SK-N-SH (cell line): ENCODE measurements around the gene PHAF1. TPM values are rescaled to one million over a fixed set of nuclear protein-coding genes. Genes with fewer than 3 reads are reported as not detected.
A peak's percentile ranks its signal among the peaks of the same experiment; 100 is the strongest.

Source experiments
- CTCF ChIA-PET: fragments of 300-600, 350-600 bp; formaldehyde crosslinking; extraction: SDS; loops from one replicate; lab custom pipeline; 2021; lab: Yijun Ruan, JAX
- POLR2A ChIA-PET: fragments of 350-600 bp; sonication (Branson Sonifier 250); formaldehyde crosslinking; extraction: SDS; loops from one replicate; lab custom pipeline; 2020; ENCODE audit warnings: antibody characterized with exemption, inconsistent platforms; lab: Yijun Ruan, JAX
- DNase-seq: peaks from one replicate; pipeline ENCODE4 v3.0.0; 2012
- H2AFZ ChIP-seq: fragments of 200-600 bp; sonication (generic); 2 replicates; pipeline ENCODE4 v1.8.1; 2016; ENCODE audit warnings: antibody characterized with exemption, mild to moderate bottlenecking, low read depth
- H3F3A ChIP-seq: fragments of 200-600 bp; sonication (generic); replicated peaks from 2 replicates; pipeline ENCODE3; 2016; ENCODE audit warnings: antibody characterized with exemption, mild to moderate bottlenecking; ENCODE audit not compliant: insufficient read depth
- H3K27ac ChIP-seq, 2 experiments: fragments of 200-500 bp in 1 of 2; fragments of 200-600 bp in 1 of 2; sonication (Bioruptor generic) in 1 of 2; sonication (generic), shearing (Covaris generic) in 1 of 2; 2 replicates each; pipeline versions ENCODE4 v1.5.1 to v1.6.1; 2014 to 2016; ENCODE audit warnings: low read depth in 2 of 2, inconsistent platforms in 1 of 2, low read length in 1 of 2, mild to moderate bottlenecking in 1 of 2, mixed read lengths in 1 of 2
- H3K27me3 ChIP-seq: fragments of 200-600 bp; sonication (generic), shearing (Covaris generic); 2 replicates; pipeline ENCODE4 v1.6.1; 2016; ENCODE audit warnings: mixed run types; ENCODE audit not compliant: insufficient read depth
- H3K36me3 ChIP-seq, 2 experiments: fragments of 200-500 bp in 1 of 2; fragments of 200-600 bp in 1 of 2; sonication (Bioruptor generic) in 1 of 2; sonication (generic) in 1 of 2; replicated peaks in 1 of 2; 2 replicates each; pipeline versions ENCODE3 to v1.5.1; 2014 to 2016; ENCODE audit warnings: low read length in 1 of 2, mild to moderate bottlenecking in 1 of 2; ENCODE audit not compliant: insufficient read depth in 2 of 2, control insufficient read depth in 1 of 2
- H3K4me1 ChIP-seq, 2 experiments: fragments of 200-500 bp in 1 of 2; fragments of 200-600 bp in 1 of 2; sonication (Bioruptor generic) in 1 of 2; sonication (generic), shearing (Covaris generic) in 1 of 2; 2 replicates each; pipeline versions ENCODE4 v1.5.1 to v1.6.1; 2014 to 2016; ENCODE audit warnings: low read depth in 1 of 2, low read length in 1 of 2, mixed run types in 1 of 2; ENCODE audit not compliant: insufficient read depth in 2 of 2, control insufficient read depth in 1 of 2
- H3K4me2 ChIP-seq: fragments of 200-600 bp; sonication (generic), shearing (Covaris generic); 2 replicates; pipeline ENCODE4 v1.6.1; 2017; ENCODE audit warnings: mixed run types
- H3K4me3 ChIP-seq, 2 experiments: fragments of 200-500 bp in 1 of 2; fragments of 200-600 bp in 1 of 2; sonication (Bioruptor generic) in 1 of 2; sonication (generic), shearing (Covaris generic) in 1 of 2; 2 replicates each; pipeline versions ENCODE4 v1.5.1 to v1.8.1; 2014 to 2016; ENCODE audit warnings: low read depth in 2 of 2, inconsistent platforms in 1 of 2, low read length in 1 of 2, mild to moderate bottlenecking in 1 of 2, mixed read lengths in 1 of 2, moderate library complexity in 1 of 2
- H3K79me2 ChIP-seq: fragments of 200-600 bp; sonication (generic); 2 replicates; pipeline ENCODE4 v1.8.1; 2017; ENCODE audit warnings: mild to moderate bottlenecking; ENCODE audit not compliant: insufficient read depth
- H3K9ac ChIP-seq: fragments of 200-600 bp; sonication (generic); 2 replicates; pipeline ENCODE4 v1.6.1; 2017; ENCODE audit warnings: mixed run types
- H3K9me2 ChIP-seq: fragments of 200-600 bp; sonication (generic); 2 replicates; pipeline ENCODE4 v1.6.1; 2017; ENCODE audit warnings: mixed run types
- H3K9me3 ChIP-seq: fragments of 200-600 bp; sonication (generic); 2 replicates; pipeline ENCODE4 v1.6.1; 2017; ENCODE audit warnings: mixed run types, mild to moderate bottlenecking, moderate library complexity
- H4K20me1 ChIP-seq: fragments of 200-600 bp; sonication (generic); 2 replicates; pipeline ENCODE4 v1.6.1; 2017; ENCODE audit warnings: mild to moderate bottlenecking, mixed run types; ENCODE audit not compliant: insufficient read depth
- ELF1 ChIP-seq: IDR thresholded peaks from 2 replicates; pipeline ENCODE4 v1.4.0; 2012
- FOSL2 ChIP-seq: IDR thresholded peaks from 2 replicates; pipeline ENCODE4 v1.4.0; 2012; ENCODE audit warnings: low read depth, mild to moderate bottlenecking, moderate library complexity, borderline replicate concordance
- IRF3 ChIP-seq: fragments of 150-350 bp; IDR thresholded peaks from 2 replicates; pipeline ENCODE4 v1.6.1; 2016; ENCODE audit warnings: mild to moderate bottlenecking, low read depth, low read length
- JUND ChIP-seq: IDR thresholded peaks from 2 replicates; pipeline ENCODE4 v1.4.0; 2012
- MEF2A ChIP-seq: IDR thresholded peaks from 2 replicates; pipeline ENCODE4 v1.4.0; 2012; ENCODE audit warnings: low read depth, borderline replicate concordance
- NFIC ChIP-seq: IDR thresholded peaks from 2 replicates; pipeline ENCODE4 v1.4.0; 2012; ENCODE audit warnings: borderline replicate concordance
- NRF1 ChIP-seq: IDR thresholded peaks from 2 replicates; pipeline ENCODE4 v1.6.1; 2012; ENCODE audit warnings: low read depth, mild to moderate bottlenecking, low read length
- RAD21 ChIP-seq: IDR thresholded peaks from 2 replicates; pipeline ENCODE4 v1.6.1; 2012; ENCODE audit warnings: mild to moderate bottlenecking, low read length
- RFX5 ChIP-seq: IDR thresholded peaks from 2 replicates; pipeline ENCODE4 v1.6.1; 2012; ENCODE audit warnings: mild to moderate bottlenecking, improper control_type of control experiment, low read length
- RXRA ChIP-seq: IDR thresholded peaks from 2 replicates; pipeline ENCODE4 v1.4.0; 2012; ENCODE audit warnings: low read depth, mild to moderate bottlenecking, borderline replicate concordance
- TCF12 ChIP-seq: IDR thresholded peaks from 2 replicates; pipeline ENCODE4 v1.4.0; 2012
- TEAD4 ChIP-seq: IDR thresholded peaks from 2 replicates; pipeline ENCODE4 v1.4.0; 2012; ENCODE audit warnings: mild to moderate bottlenecking, borderline replicate concordance; ENCODE audit not compliant: insufficient read depth
- WGBS: methylation state at CpG from one replicate; pipeline ENCODE4 v1.1.6; 2017; ENCODE audit warnings: low lambda C conversion rate; 5-methylcytosine and 5-hydroxymethylcytosine counted together
- polyA plus RNA-seq, 3 experiments: library from polyadenylated mRNA; depleted of rRNA; stranded (reverse); fragments of >200 nt; gene quantifications; 2 replicates each; pipeline ENCODE4 v1.2.3, GENCODE V29; 2012
- TF ChIP-seq, protein P1 (sequence below): IDR thresholded peaks from 2 replicates; pipeline ENCODE4 v1.4.0; 2012; ENCODE audit warnings: low read depth
- TF ChIP-seq, protein P2 (sequence below): IDR thresholded peaks from 2 replicates; pipeline ENCODE4; 2012
- TF ChIP-seq, protein P3 (sequence below): IDR thresholded peaks from 2 replicates; pipeline ENCODE4 v1.6.1; 2012; ENCODE audit warnings: mild to moderate bottlenecking, low read depth, low read length, moderate library complexity
- TF ChIP-seq, protein P4 (sequence below): IDR thresholded peaks from 2 replicates; pipeline ENCODE4 v1.4.0; 2012; ENCODE audit warnings: low read depth, borderline replicate concordance

Gene PHAF1
- polyA plus RNA-seq, 1 of the 3 experiments (the other 2 are of a cell fraction) = 17.3 TPM

DNA sequence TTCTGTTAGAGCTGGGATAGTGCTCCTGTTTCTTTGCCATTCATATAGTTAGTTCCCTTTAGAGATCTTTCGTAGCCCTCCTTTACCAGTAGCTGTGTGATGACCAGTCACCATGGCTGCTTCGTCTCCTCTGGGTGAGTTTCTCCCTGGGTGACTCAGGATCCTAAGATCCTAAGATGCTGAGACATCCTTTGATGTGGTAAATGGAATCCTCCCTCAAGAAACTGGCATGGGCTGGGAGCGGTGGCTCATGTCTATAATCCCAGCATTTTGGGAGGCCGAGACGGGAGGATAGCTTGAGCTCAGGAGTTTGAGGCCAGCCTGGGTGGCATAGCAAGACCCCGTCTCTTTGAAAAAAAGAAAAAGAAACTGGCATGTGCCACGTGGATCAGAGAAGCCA lies 5.9 kb downstream of the PHAF1 start:
- H3K9ac ChIP-seq = peak overlapping the region; percentile 28; the same call in 1 of the 2 replicates
- H3K4me3 ChIP-seq = no peak overlapping the region
- H3K9me3 ChIP-seq = no peaks in the 10 kb centered on the region
- H2AFZ ChIP-seq = no peak overlapping the region
- 63% methylated on average over 7 of the region's 7 CpGs for WGBS
- DNase-seq = no peak
- H3K4me1 ChIP-seq = peaks cover 6 to 11% of the 10 kb centered on the region in 2 experiments; a peak in 2 of 4 replicates
- H3K36me3 ChIP-seq = peaks cover 5 to 7% of the 10 kb centered on the region in 2 experiments
- peaks cover 19% of the 10 kb centered on the region for H3F3A ChIP-seq
- POLR2A ChIA-PET = no interaction called here
- no peaks in the 10 kb centered on the region for H3K9me2 ChIP-seq
- H3K79me2 ChIP-seq = peaks cover 83% of the 10 kb centered on the region
- TF ChIP-seq, protein P1, sequence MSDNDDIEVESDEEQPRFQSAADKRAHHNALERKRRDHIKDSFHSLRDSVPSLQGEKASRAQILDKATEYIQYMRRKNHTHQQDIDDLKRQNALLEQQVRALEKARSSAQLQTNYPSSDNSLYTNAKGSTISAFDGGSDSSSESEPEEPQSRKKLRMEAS = peak; percentile 49; the same call in 1 of the 2 replicates
- peak; percentile 59 for TF ChIP-seq TCF12
- TF ChIP-seq RXRA = no peak
- TF ChIP-seq FOSL2 = peak; percentile 86
- TF ChIP-seq JUND = peak; percentile 84
- TF ChIP-seq, protein P2, sequence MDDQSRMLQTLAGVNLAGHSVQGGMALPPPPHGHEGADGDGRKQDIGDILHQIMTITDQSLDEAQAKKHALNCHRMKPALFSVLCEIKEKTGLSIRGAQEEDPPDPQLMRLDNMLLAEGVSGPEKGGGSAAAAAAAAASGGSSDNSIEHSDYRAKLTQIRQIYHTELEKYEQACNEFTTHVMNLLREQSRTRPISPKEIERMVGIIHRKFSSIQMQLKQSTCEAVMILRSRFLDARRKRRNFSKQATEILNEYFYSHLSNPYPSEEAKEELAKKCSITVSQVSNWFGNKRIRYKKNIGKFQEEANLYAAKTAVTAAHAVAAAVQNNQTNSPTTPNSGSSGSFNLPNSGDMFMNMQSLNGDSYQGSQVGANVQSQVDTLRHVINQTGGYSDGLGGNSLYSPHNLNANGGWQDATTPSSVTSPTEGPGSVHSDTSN = peak; percentile 18; the same call in 1 of the 2 replicates
- TF ChIP-seq, protein P3, sequence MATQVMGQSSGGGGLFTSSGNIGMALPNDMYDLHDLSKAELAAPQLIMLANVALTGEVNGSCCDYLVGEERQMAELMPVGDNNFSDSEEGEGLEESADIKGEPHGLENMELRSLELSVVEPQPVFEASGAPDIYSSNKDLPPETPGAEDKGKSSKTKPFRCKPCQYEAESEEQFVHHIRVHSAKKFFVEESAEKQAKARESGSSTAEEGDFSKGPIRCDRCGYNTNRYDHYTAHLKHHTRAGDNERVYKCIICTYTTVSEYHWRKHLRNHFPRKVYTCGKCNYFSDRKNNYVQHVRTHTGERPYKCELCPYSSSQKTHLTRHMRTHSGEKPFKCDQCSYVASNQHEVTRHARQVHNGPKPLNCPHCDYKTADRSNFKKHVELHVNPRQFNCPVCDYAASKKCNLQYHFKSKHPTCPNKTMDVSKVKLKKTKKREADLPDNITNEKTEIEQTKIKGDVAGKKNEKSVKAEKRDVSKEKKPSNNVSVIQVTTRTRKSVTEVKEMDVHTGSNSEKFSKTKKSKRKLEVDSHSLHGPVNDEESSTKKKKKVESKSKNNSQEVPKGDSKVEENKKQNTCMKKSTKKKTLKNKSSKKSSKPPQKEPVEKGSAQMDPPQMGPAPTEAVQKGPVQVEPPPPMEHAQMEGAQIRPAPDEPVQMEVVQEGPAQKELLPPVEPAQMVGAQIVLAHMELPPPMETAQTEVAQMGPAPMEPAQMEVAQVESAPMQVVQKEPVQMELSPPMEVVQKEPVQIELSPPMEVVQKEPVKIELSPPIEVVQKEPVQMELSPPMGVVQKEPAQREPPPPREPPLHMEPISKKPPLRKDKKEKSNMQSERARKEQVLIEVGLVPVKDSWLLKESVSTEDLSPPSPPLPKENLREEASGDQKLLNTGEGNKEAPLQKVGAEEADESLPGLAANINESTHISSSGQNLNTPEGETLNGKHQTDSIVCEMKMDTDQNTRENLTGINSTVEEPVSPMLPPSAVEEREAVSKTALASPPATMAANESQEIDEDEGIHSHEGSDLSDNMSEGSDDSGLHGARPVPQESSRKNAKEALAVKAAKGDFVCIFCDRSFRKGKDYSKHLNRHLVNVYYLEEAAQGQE = 0 out of 2 replicates have a peak, but pooled peaks have one; percentile 18
- no peak for TF ChIP-seq RAD21
- no peak for TF ChIP-seq RFX5
- TF ChIP-seq, all 33 proteins: peak for 6
- Histone ChIP-seq H3K4me2 (peak overlapping the region; percentile 26), H4K20me1 (peaks cover 8% of the 10 kb centered on the region), H3K27me3 (no peaks in the 10 kb centered on the region), H3K27ac (peak overlapping the region in 1 of 2 experiments; percentile 77; a peak in 2 of 4 replicates)
- CTCF ChIA-PET = interaction anchor here (0.6 to 1.8 kb wide), 5 partner anchors 13 to 157 kb away, joined by 3 to 7 read pairs (median 3); partner anchors contain the start of gene CES3

GRCh38 chr16:67116388-67117311 lies 6.9 kb downstream of the PHAF1 start:
- no peak overlapping the region for H3K9ac ChIP-seq
- 96% methylated on average over 13 of the region's 13 CpGs for WGBS
- H3K4me3 ChIP-seq = no peak overlapping the region
- H4K20me1 ChIP-seq = peaks cover 8% of the 10 kb centered on the region
- no peaks in the 10 kb centered on the region for H3K9me2 ChIP-seq
- H2AFZ ChIP-seq = no peak overlapping the region
- H3K27me3 ChIP-seq = no peaks in the 10 kb centered on the region
- peaks cover 77% of the 10 kb centered on the region for H3K79me2 ChIP-seq
- H3F3A ChIP-seq = peaks cover 19% of the 10 kb centered on the region
- H3K9me3 ChIP-seq = no peaks in the 10 kb centered on the region
- H3K4me1 ChIP-seq = peaks cover 0 to 4% of the 10 kb centered on the region in 2 experiments; a peak in 1 of 4 replicates
- no peak overlapping the region for H3K4me2 ChIP-seq
- CTCF ChIA-PET = interaction anchor here (0.8 to 1.8 kb wide), 3 partner anchors 16 to 156 kb away, joined by 3 to 7 read pairs (median 3); partner anchors contain the start of gene CES3
- H3K36me3 ChIP-seq = peaks cover 8 to 15% of the 10 kb centered on the region in 2 experiments
- no peak for DNase-seq
- POLR2A ChIA-PET = no interaction called here
- peak overlapping the region in 1 of 2 experiments; percentile 77; a peak in 2 of 4 replicates for H3K27ac ChIP-seq
- TF ChIP-seq NRF1 (no peak), ELF1 (no peak), IRF3 (no peak), NFIC (no peak), MEF2A (no peak), TEAD4 (no peak)
- TF ChIP-seq, protein P2 = no peak
- TF ChIP-seq, protein P4, sequence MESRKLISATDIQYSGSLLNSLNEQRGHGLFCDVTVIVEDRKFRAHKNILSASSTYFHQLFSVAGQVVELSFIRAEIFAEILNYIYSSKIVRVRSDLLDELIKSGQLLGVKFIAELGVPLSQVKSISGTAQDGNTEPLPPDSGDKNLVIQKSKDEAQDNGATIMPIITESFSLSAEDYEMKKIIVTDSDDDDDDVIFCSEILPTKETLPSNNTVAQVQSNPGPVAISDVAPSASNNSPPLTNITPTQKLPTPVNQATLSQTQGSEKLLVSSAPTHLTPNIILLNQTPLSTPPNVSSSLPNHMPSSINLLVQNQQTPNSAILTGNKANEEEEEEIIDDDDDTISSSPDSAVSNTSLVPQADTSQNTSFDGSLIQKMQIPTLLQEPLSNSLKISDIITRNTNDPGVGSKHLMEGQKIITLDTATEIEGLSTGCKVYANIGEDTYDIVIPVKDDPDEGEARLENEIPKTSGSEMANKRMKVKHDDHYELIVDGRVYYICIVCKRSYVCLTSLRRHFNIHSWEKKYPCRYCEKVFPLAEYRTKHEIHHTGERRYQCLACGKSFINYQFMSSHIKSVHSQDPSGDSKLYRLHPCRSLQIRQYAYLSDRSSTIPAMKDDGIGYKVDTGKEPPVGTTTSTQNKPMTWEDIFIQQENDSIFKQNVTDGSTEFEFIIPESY = no peak
